AG04449 (cell line): ENCODE data around the gene HSF2BP.

Experiments used
- CTCF ChIA-PET: fragments of 350-600 bp; formaldehyde crosslinking; extraction: SDS; loops from one replicate; lab custom pipeline; 2021; ENCODE audit warnings: antibody characterized with exemption; lab: Yijun Ruan, JAX
- POLR2A ChIA-PET: fragments of 400-600, 350-600 bp; formaldehyde crosslinking; extraction: SDS; loops from one replicate; lab custom pipeline; 2020; ENCODE audit warnings: antibody characterized with exemption, inconsistent platforms; lab: Yijun Ruan, JAX
- DNase-seq: peaks from one replicate; pipeline ENCODE4 v3.0.0-alpha.2; 2010; ENCODE audit warnings: low read depth, low spot score
- H3K4me3 ChIP-seq: 2 replicates; pipeline ENCODE4 v1.5.1; 2011; ENCODE audit warnings: low read depth, mild to moderate bottlenecking, control low read depth, low read length
- CTCF ChIP-seq: IDR thresholded peaks from one replicate; pipeline ENCODE4 v1.5.1; 2011; ENCODE audit warnings: mild to moderate bottlenecking, moderate library complexity, low read length, control low read depth, inconsistent platforms; ENCODE audit not compliant: insufficient read depth; ENCODE audit errors: missing control alignments

The HSF2BP gene

DNA sequence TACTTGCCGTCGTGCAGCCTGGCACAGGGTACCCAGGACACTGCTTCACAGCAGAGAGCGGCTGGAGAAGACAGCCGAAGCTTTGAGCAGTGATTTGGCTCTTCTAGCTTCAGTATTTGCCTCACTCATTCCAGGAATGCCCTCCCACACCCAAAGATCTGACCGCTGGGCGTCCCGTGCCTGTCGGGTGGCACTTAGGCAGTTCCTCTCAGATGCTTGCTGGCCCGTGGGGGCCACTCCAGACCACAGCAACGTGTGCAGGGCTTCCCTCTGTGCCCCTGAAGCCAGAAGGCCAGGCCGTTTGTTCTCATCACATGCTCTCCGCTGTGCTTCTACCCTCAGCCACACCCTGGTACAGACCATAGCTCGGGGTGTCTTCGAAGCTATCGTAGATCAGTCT, 17.1 kb upstream of the HSF2BP start:
- ChIA-PET POLR2A (no interaction called here), CTCF (no interaction called here)
- TF ChIP-seq CTCF = no peak
- DNase-seq = no peak
- H3K4me3 ChIP-seq = no peak overlapping the region

DNA sequence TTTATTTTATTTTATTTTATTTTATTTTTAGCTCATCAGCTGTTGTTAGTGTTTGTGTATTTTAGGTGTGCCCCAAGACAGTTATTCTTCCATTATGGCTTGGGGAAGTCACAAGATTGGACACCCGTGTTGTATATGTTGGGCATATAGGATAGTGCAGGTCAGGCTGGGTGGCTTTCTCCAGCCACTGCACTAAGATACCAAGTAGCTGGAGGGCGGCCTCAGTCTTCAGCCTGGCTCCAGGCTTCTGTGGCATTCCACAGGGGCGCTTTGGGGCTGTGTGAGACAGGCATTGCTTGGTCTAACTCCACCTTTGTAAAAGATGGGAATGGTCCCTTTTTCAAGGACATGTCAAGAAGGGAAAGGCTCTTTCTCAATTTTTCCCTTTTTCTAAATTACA, 16.6 kb upstream of the HSF2BP start:
- CTCF ChIA-PET = no interaction called here
- POLR2A ChIA-PET = no interaction called here
- H3K4me3 ChIP-seq = no peak overlapping the region
- DNase-seq = no peak
- no peak for TF ChIP-seq CTCF

- no peak for TF ChIP-seq CTCF
- CTCF ChIA-PET = interaction anchor here (1.3 kb wide), 1 partner anchor 8 kb away, joined by 3 read pairs; no protein-coding TSS in a partner anchor
- no peak for DNase-seq
- H3K4me3 ChIP-seq = no peak overlapping the region
- POLR2A ChIA-PET = no interaction called here
Measured at GRCh38 chr21:43669828-43670605, 10.7 kb upstream of the HSF2BP start.

- no peak for DNase-seq
- ChIA-PET CTCF (interaction anchor here (1.2 kb wide), 1 partner anchor 21 kb away, joined by 3 read pairs; no protein-coding TSS in a partner anchor), POLR2A (no interaction called here)
- H3K4me3 ChIP-seq = no peak overlapping the region
- no peak for TF ChIP-seq CTCF
Measured at GRCh38 chr21:43667191-43667904, 8.1 kb upstream of the HSF2BP start.

DNA sequence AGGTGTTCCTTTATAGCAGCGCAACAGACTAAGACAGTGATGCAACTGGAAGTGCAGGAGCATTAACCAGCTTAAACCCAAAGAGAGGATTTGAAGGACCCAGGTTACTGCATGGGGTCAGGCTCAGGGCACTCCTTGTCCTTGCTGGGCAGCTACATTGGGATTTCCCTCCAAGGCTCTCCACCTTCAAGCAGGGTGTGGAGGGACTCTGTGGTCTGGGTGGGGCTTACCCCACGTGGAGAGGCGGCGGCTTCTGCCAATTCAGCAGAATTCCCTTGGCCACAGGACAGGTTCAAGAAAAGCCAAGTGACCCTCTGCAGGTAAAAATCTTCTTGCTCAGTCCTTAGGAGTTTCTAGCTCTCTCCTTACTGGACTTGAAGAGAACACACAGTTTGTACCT, 6.6 kb upstream of the HSF2BP start:
- no peak for DNase-seq
- no peak for TF ChIP-seq CTCF
- CTCF ChIA-PET = no interaction called here
- POLR2A ChIA-PET = no interaction called here
- H3K4me3 ChIP-seq = no peak overlapping the region

DNA sequence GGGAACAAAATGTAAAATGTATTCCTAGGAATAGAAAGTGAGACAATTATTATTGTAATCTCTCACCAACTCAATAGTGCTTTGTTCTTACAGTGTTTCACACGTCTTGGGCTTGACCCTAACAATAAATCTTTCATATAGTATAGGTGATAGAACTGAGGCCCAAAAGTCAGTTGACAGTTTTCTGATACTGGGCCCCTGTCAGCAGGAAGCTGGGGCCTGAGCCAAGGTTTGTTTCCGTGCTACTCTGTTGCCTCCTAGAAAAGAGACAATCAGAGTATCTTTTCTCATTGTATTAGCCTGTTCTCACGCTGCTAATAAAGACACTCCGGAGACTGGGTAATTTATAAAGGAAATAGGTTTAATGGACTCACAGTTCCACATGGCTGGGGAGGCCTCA, 5.1 kb upstream of the HSF2BP start:
- TF ChIP-seq CTCF = no peak
- no peak overlapping the region for H3K4me3 ChIP-seq
- DNase-seq = no peak
- ChIA-PET POLR2A (no interaction called here), CTCF (no interaction called here)
